ENCODE data around the gene RHNO1. TPM values are rescaled to one million over a fixed set of nuclear protein-coding genes. Genes with fewer than 3 reads are reported as not detected.

Gene RHNO1
- total RNA-seq (27.7 and 50.6 TPM in 2 replicates), polyA plus RNA-seq (44.2 and 80.8 TPM in 2 replicates)

DNA sequence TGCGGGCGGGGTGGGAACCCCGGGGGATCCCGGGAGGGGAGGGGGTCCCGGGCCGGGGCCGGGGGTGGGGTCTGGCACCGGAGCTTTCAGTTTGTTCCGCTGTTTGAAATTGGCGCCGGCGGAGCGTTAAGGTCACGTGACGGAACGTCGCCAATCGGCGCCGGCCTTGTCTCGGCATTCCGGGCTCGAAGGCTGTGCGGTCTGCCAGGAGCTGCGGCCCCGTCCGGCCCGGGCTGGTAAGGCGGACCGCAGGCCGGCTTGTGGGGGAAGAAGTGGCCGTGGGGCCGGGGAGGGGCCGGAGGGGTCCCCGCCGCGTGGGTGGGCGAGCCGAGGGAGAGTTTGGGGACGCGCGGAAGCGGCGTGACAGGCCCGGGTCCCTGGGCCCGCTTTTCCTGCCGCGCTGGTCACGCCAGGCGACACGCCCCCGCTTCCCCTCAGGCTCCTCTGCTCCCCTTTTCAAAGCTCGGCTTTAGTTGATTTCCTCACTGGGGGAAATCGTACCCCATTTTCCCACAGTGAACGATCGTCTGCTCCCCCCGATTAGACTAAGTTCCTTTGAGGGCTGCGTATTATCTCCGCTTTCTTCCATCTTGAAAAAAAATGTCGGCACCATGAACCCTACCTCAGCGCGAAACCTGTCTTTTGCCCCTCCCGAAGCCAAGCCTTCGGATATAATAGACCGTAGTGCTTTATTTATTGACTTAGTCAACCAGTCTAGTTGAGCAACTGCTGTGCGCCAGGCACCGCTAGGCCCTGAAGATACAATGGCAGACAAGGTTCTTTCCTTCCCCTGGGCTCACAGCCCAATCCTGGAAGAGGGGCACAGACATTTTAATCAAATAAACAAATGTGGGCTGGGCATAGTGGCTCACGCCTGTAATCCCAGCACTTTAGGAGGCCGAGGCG is at the start of gene RHNO1, which contains the start of gene FOXM1:
TSS of gene RHNO1 (plus strand) at position 177 of the 906 bp plus-strand sequence. CDS start 8,144 bp downstream, outside the sequence.
TSS of gene FOXM1 (minus strand) at position 128 of the 906 bp plus-strand sequence. CDS start 2,696 bp downstream, outside the sequence.
- H3K27ac ChIP-seq, result peak within 1 kb of the TSS; percentile 49
- peak; percentile 92 for DNase-seq (ENCODE audit: low read depth in 1 of 2, low spot score in 1 of 2)
- peak within 1 kb of the TSS; percentile 54 for H3K4me3 ChIP-seq
- no peaks in the 10 kb centered on the region for H3K27me3 ChIP-seq
- no peaks in the 10 kb centered on the region for H3K9me3 ChIP-seq (ENCODE audit: low read depth)
- no peaks in the 10 kb centered on the region for H3K36me3 ChIP-seq
- TF ChIP-seq CTCF (IDR thresholded peaks at IDR 0.05; ENCODE audit: low read depth, low read length), result peak; percentile 13
- H3K4me1 ChIP-seq (ENCODE audit: low read depth), result peaks cover 8% of the 10 kb centered on the region

DNA sequence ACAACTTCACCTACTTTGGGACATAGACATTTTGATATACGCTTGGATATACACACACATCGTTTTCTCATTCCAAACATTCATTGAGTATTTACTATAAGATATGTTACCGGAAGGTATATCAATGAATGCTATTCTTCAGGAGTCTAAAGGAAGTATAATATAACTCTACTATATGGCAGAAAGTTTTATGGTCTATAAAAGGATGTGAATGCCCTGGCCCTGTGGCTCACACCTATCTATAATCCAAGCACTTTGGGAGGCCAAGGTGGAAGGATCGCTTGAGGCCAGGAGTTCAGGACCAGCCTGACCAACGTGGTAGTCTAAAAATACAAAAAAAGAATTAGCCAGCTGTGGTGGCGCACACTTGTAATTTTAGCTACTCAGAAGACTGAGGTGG is 47.7 kb upstream of the RHNO1 start:
- no peaks in the 10 kb centered on the region for H3K4me1 ChIP-seq (ENCODE audit: low read depth)
- H3K9me3 ChIP-seq (ENCODE audit: low read depth), result no peaks in the 10 kb centered on the region
- peaks cover 11% of the 10 kb centered on the region for H3K36me3 ChIP-seq
- no peak for DNase-seq (ENCODE audit: low read depth in 1 of 2, low spot score in 1 of 2)
- no peak overlapping the region for H3K27ac ChIP-seq
- TF ChIP-seq CTCF (IDR thresholded peaks at IDR 0.05; ENCODE audit: low read depth, low read length), result no peak
- no peaks in the 10 kb centered on the region for H3K27me3 ChIP-seq
- H3K4me3 ChIP-seq, result no peak overlapping the region

DNA sequence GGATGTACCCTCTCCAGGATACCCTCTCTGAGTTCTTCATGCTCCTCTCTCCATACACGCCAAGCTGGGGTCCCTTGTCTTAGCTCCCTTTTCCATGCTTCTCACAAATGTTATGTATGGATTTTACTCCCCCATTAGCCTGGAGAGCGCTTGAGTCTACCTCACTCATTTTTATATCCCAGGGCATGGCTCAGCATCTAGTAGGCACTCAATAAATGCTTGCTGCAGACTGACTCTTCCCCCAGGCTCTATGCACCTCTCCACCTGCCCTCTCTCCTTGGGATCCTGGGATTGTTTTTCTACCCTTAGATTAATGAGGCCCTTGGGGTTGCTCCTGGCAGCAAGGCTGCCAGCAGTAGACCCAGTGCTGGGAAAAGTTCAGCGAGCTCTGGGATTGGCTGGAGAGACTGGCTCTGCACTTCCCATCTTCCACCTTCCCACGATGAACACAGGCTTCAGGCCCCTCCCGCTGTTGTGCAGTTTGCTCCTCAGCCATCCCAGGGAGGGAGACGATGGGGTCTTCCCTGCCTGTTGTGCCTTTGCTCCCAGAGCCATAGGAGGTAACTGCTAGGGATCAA is 44.4 kb upstream of the RHNO1 start:
- H3K27me3 ChIP-seq, result no peaks in the 10 kb centered on the region
- TF ChIP-seq CTCF (IDR thresholded peaks at IDR 0.05; ENCODE audit: low read depth, low read length), result no peak

GRCh38 chr12:2833327-2833726 is 43.7 kb upstream of the RHNO1 start:
- Histone ChIP-seq H3K36me3 (no peaks in the 10 kb centered on the region), H3K4me1 (ENCODE audit: low read depth) (no peaks in the 10 kb centered on the region), H3K4me3 (no peak overlapping the region), H3K27ac (no peak overlapping the region), H3K27me3 (no peaks in the 10 kb centered on the region), H3K9me3 (ENCODE audit: low read depth) (no peaks in the 10 kb centered on the region)
- DNase-seq (ENCODE audit: low read depth in 1 of 2, low spot score in 1 of 2), result no peak
- TF ChIP-seq CTCF (IDR thresholded peaks at IDR 0.05; ENCODE audit: low read depth, low read length), result no peak

More for the DNA sequence above, 44.4 kb upstream of the RHNO1 start:
- DNase-seq (ENCODE audit: low read depth in 1 of 2, low spot score in 1 of 2), result no peak
- Histone ChIP-seq H3K4me1 (ENCODE audit: low read depth) (no peaks in the 10 kb centered on the region), H3K36me3 (peaks cover 2% of the 10 kb centered on the region), H3K4me3 (no peak overlapping the region), H3K27ac (no peak overlapping the region), H3K9me3 (ENCODE audit: low read depth) (no peaks in the 10 kb centered on the region)

- H3K36me3 ChIP-seq, result no peaks in the 10 kb centered on the region
- no peaks in the 10 kb centered on the region for H3K9me3 ChIP-seq (ENCODE audit: low read depth)
- no peak overlapping the region for H3K4me3 ChIP-seq
- no peak overlapping the region for H3K27ac ChIP-seq
- H3K27me3 ChIP-seq, result no peaks in the 10 kb centered on the region
- H3K4me1 ChIP-seq (ENCODE audit: low read depth), result peaks cover 3% of the 10 kb centered on the region
- no peak for TF ChIP-seq CTCF (IDR thresholded peaks at IDR 0.05; ENCODE audit: low read depth, low read length)
- DNase-seq (ENCODE audit: low read depth in 1 of 2, low spot score in 1 of 2), result peak in 1 of 2 donors; percentile 53
Measured at GRCh38 chr12:2833810-2834209, 43.2 kb upstream of the RHNO1 start.

All from cardiac muscle cell (in vitro differentiated cells and primary cell).